ENCODE data around the gene TRMO.

Gene TRMO

GRCh38 chr9:97924386-97924785, 2.1 kb upstream of the TRMO start:
- H3F3A ChIP-seq (ENCODE audit: insufficient read depth, low read length) = no peaks in the 10 kb centered on the region
- peaks cover 47% of the 10 kb centered on the region for H3K4me1 ChIP-seq (ENCODE audit: insufficient read depth, low read length, severe bottlenecking)
- H3K36me3 ChIP-seq (ENCODE audit: insufficient read depth, low read length) = no peaks in the 10 kb centered on the region
- no peak overlapping the region for H3K4me3 ChIP-seq (ENCODE audit: low read depth, low read length, poor library complexity, severe bottlenecking)
- TF ChIP-seq, protein P1, sequence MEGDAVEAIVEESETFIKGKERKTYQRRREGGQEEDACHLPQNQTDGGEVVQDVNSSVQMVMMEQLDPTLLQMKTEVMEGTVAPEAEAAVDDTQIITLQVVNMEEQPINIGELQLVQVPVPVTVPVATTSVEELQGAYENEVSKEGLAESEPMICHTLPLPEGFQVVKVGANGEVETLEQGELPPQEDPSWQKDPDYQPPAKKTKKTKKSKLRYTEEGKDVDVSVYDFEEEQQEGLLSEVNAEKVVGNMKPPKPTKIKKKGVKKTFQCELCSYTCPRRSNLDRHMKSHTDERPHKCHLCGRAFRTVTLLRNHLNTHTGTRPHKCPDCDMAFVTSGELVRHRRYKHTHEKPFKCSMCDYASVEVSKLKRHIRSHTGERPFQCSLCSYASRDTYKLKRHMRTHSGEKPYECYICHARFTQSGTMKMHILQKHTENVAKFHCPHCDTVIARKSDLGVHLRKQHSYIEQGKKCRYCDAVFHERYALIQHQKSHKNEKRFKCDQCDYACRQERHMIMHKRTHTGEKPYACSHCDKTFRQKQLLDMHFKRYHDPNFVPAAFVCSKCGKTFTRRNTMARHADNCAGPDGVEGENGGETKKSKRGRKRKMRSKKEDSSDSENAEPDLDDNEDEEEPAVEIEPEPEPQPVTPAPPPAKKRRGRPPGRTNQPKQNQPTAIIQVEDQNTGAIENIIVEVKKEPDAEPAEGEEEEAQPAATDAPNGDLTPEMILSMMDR (IDR thresholded peaks at IDR 0.05; ENCODE audit: low read length) = no peak
- TF ChIP-seq EZH2 (IDR thresholded peaks at IDR 0.05; ENCODE audit: borderline replicate concordance, low read length) = no peak
- no peaks in the 10 kb centered on the region for H3K27me3 ChIP-seq (ENCODE audit: insufficient read depth, low read length)
- no peak overlapping the region; the same call in 1 of the 2 replicates for H2AFZ ChIP-seq (ENCODE audit: low read length)
- peak overlapping the region; percentile 28; the same call in 1 of the 2 replicates for H3K9ac ChIP-seq (ENCODE audit: low read length)
- H3K27ac ChIP-seq (ENCODE audit: low read depth, low read length, poor library complexity, severe bottlenecking) = no peak overlapping the region
- no peaks in the 10 kb centered on the region for H3K79me2 ChIP-seq (ENCODE audit: insufficient read depth, low read length)
- no peaks in the 10 kb centered on the region for H4K20me1 ChIP-seq (ENCODE audit: insufficient read depth, low read length)
- no peaks in the 10 kb centered on the region for H3K9me3 ChIP-seq (ENCODE audit: low read length)
- peak overlapping the region; percentile 98 for H3K4me2 ChIP-seq (ENCODE audit: low read length)
- H3K9me2 ChIP-seq (ENCODE audit: low read depth, low read length) = no peaks in the 10 kb centered on the region

DNA sequence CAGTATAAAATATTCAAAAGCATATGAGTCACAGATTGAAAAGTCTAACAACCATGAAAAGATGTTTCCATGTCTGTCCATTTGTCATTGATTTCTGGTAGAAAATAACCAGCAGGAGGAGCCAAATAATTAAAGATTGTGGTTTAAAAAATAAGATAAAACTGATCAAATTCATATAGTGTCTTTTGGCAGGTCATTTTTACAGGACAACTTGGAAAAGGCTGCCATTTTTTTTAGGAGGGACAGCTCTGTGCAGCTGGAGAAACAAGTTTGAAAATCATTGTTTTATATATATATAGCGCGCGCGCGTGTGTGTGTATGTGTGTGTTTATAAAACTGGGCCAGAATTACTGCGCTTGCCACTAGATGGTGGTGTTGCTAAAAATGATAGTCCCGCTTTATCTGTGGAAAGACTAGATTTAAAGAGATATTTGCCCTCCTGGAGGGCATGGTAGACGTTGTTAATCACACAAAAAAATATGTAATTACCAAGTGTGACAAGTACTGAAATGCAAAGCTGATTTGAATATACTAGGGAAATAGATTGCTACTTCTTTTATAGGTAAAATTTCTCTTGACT, 1.3 kb upstream of the TRMO start:
- Histone ChIP-seq H3K4me2 (ENCODE audit: low read length) (peak overlapping the region; percentile 98), H2AFZ (ENCODE audit: low read length) (peak overlapping the region; percentile 12; the same call in 1 of the 2 replicates), H3K4me1 (ENCODE audit: insufficient read depth, low read length, severe bottlenecking) (peaks cover 47% of the 10 kb centered on the region), H3K36me3 (ENCODE audit: insufficient read depth, low read length) (no peaks in the 10 kb centered on the region), H3K9ac (ENCODE audit: low read length) (peak overlapping the region; percentile 28; the same call in 1 of the 2 replicates), H3K9me3 (ENCODE audit: low read length) (no peaks in the 10 kb centered on the region), H3K79me2 (ENCODE audit: insufficient read depth, low read length) (no peaks in the 10 kb centered on the region), H3K27ac (ENCODE audit: low read depth, low read length, poor library complexity, severe bottlenecking) (peak overlapping the region; percentile 92), H3K4me3 (ENCODE audit: low read depth, low read length, poor library complexity, severe bottlenecking) (peak overlapping the region; percentile 66), H3K27me3 (ENCODE audit: insufficient read depth, low read length) (no peaks in the 10 kb centered on the region), H4K20me1 (ENCODE audit: insufficient read depth, low read length) (no peaks in the 10 kb centered on the region), H3K9me2 (ENCODE audit: low read depth, low read length) (no peaks in the 10 kb centered on the region), H3F3A (ENCODE audit: insufficient read depth, low read length) (no peaks in the 10 kb centered on the region)
- TF ChIP-seq, protein P1 (IDR thresholded peaks at IDR 0.05; ENCODE audit: low read length) = peak; percentile 90
- TF ChIP-seq EZH2 (IDR thresholded peaks at IDR 0.05; ENCODE audit: borderline replicate concordance, low read length) = no peak

- Histone ChIP-seq H3K79me2 (ENCODE audit: insufficient read depth, low read length) (no peaks in the 10 kb centered on the region), H3K9ac (ENCODE audit: low read length) (no peak overlapping the region; the same call in 1 of the 2 replicates), H2AFZ (ENCODE audit: low read length) (no peak overlapping the region)
Measured at GRCh38 chr9:97919217-97919813, 3.0 kb downstream of the TRMO start.

More at GRCh38 chr9:97919217-97919813, 3.0 kb downstream of the TRMO start:
- no peaks in the 10 kb centered on the region for H3F3A ChIP-seq (ENCODE audit: insufficient read depth, low read length)
- H3K4me3 ChIP-seq (ENCODE audit: low read depth, low read length, poor library complexity, severe bottlenecking) = no peak overlapping the region
- no peaks in the 10 kb centered on the region for H3K9me3 ChIP-seq (ENCODE audit: low read length)
- no peak for TF ChIP-seq EZH2 (IDR thresholded peaks at IDR 0.05; ENCODE audit: borderline replicate concordance, low read length)
- TF ChIP-seq, protein P1 (IDR thresholded peaks at IDR 0.05; ENCODE audit: low read length) = no peak
- H3K27ac ChIP-seq (ENCODE audit: low read depth, low read length, poor library complexity, severe bottlenecking) = no peak overlapping the region
- no peaks in the 10 kb centered on the region for H3K27me3 ChIP-seq (ENCODE audit: insufficient read depth, low read length)
- H3K9me2 ChIP-seq (ENCODE audit: low read depth, low read length) = no peaks in the 10 kb centered on the region
- no peaks in the 10 kb centered on the region for H4K20me1 ChIP-seq (ENCODE audit: insufficient read depth, low read length)
- peaks cover 42% of the 10 kb centered on the region for H3K4me1 ChIP-seq (ENCODE audit: insufficient read depth, low read length, severe bottlenecking)
- H3K36me3 ChIP-seq (ENCODE audit: insufficient read depth, low read length) = peaks cover 12% of the 10 kb centered on the region; the same call in 1 of the 2 replicates
- H3K4me2 ChIP-seq (ENCODE audit: low read length) = no peak overlapping the region

Data from OCI-LY1 (cell line).